ENCODE data around the gene SMLR1. TPM values are rescaled to one million over a fixed set of nuclear protein-coding genes. Genes with fewer than 3 reads are reported as not detected.

SMLR1 gene
- total RNA-seq, 4 donors from 2014 or later, result not detected

DNA sequence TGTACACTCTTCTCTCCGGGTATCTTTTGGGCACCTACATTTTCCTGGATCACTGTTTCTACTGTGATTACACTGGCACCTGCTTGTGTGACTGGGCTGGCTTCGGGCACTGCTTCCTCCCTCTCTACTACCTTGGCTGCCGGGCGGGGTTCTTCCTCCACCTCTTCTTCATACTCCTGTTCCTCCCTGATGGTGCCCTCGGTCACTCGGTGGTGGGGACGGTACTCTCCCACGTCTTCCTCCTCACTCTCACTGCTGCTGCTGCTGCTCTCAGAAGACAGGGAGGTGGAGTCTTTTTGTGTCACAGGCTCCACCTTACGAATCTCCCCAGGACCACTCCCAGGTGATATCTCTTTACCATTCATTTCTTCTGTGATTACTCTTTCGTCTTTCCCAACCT lies 42.5 kb downstream of the SMLR1 start:
- H3K9me3 ChIP-seq, result no peaks in the 10 kb centered on the region
- intact Hi-C loops (cut with DNase I; ENCODE audit: low total_unique reads), result no loop called here
- no peaks in the 10 kb centered on the region for H3K27me3 ChIP-seq
- H3K4me3 ChIP-seq, result no peak overlapping the region
- H3K36me3 ChIP-seq, result no peaks in the 10 kb centered on the region
- no peak for DNase-seq
- H3K27ac ChIP-seq, result no peak overlapping the region
- no peak for TF ChIP-seq POLR2A (IDR thresholded peaks at IDR 0.05)
- TF ChIP-seq, protein P1, sequence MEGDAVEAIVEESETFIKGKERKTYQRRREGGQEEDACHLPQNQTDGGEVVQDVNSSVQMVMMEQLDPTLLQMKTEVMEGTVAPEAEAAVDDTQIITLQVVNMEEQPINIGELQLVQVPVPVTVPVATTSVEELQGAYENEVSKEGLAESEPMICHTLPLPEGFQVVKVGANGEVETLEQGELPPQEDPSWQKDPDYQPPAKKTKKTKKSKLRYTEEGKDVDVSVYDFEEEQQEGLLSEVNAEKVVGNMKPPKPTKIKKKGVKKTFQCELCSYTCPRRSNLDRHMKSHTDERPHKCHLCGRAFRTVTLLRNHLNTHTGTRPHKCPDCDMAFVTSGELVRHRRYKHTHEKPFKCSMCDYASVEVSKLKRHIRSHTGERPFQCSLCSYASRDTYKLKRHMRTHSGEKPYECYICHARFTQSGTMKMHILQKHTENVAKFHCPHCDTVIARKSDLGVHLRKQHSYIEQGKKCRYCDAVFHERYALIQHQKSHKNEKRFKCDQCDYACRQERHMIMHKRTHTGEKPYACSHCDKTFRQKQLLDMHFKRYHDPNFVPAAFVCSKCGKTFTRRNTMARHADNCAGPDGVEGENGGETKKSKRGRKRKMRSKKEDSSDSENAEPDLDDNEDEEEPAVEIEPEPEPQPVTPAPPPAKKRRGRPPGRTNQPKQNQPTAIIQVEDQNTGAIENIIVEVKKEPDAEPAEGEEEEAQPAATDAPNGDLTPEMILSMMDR (IDR thresholded peaks at IDR 0.05), result no peak
- H3K4me1 ChIP-seq, result no peaks in the 10 kb centered on the region

DNA sequence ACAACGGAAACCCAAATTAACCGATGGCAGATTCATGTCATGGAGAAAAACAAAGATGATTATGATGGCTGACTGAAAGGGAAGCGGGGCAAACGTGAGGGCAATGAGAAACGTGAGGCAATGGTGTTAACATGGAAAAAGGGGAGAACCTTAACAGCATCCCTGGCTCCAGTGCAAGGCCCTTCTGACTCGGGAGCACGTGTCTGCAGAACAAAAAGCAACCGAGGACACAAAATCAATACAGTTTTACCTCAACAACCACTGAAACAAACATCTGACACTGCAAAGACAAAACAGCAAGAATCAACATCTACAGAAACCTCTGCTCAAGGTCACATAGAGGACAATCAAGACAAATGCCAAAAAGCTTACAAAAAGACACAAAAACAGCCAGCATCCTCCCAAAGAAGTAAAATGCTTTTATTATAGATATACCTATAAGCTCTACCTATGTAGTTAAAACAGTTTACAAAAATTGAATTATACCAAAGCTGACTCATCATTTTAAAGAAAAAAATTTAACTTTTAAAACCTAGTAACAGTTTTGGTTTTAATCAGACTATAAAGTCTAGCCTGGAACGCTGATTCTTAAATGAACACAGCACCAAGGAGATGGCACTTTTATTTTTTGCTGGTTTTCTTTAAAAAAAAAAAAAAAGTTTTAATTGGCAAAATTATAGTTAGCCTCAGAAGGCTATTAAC lies 43.1 kb downstream of the SMLR1 start:
- no peaks in the 10 kb centered on the region for H3K4me1 ChIP-seq
- DNase-seq, result no peak
- intact Hi-C loops (cut with DNase I; ENCODE audit: low total_unique reads), result no loop called here

DNA sequence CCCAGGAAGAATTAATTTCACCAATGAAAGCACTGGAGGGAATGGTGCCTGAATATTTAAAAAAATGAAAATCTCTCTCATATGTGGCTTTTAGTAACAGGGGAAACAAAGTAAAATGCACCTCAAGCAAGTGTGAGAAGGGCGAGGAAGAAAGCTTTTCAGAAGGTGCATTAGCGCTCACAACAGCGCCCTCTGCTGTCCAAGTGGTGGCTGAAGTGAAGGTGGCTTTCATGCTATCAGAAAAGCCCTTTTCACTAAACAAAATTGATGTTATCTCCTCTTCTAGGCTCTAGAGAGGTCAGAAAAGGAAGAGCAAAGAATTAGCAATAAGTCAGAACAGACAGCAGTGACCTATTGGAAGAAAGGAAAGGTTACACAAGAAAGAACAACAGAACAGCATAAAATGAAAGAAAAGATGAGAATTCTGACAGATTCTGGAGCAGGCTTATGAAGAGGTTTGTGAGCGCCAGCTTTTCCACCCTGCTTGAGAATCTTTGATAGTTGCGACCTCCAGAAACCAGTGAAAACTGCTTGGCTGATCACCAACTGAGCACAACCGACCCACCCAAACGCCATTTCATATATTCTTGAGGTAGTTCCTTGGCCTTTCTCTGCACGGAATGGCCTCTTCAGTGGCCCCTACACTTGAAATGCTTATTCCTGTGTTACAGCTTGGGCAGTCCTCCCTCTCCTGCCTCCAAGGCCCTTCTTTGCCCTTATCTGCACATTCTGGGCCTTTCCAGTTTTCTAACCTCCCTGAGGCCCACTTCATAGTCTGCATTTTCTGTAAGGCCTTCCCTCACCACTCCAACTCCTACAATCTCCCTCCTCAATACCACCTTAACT lies 45.3 kb downstream of the SMLR1 start:
- H3K4me1 ChIP-seq, result no peaks in the 10 kb centered on the region
- no peaks in the 10 kb centered on the region for H3K9me3 ChIP-seq
- peak; percentile 67 to 73 for DNase-seq
- TF ChIP-seq POLR2A (IDR thresholded peaks at IDR 0.05), result no peak
- TF ChIP-seq, protein P1 (IDR thresholded peaks at IDR 0.05), result peak; percentile 68 to 86 (median 76)
- no peak overlapping the region for H3K27ac ChIP-seq
- no peaks in the 10 kb centered on the region for H3K36me3 ChIP-seq
- no peak overlapping the region for H3K4me3 ChIP-seq
- intact Hi-C loops (cut with DNase I; ENCODE audit: low total_unique reads), result no loop called here
- no peaks in the 10 kb centered on the region for H3K27me3 ChIP-seq

More for the DNA sequence above, 43.1 kb downstream of the SMLR1 start:
- Histone ChIP-seq H3K9me3 (no peaks in the 10 kb centered on the region), H3K36me3 (no peaks in the 10 kb centered on the region), H3K4me3 (no peak overlapping the region), H3K27ac (no peak overlapping the region), H3K27me3 (no peaks in the 10 kb centered on the region)
- no peak for TF ChIP-seq POLR2A (IDR thresholded peaks at IDR 0.05)
- TF ChIP-seq, protein P1 (IDR thresholded peaks at IDR 0.05), result no peak

DNA sequence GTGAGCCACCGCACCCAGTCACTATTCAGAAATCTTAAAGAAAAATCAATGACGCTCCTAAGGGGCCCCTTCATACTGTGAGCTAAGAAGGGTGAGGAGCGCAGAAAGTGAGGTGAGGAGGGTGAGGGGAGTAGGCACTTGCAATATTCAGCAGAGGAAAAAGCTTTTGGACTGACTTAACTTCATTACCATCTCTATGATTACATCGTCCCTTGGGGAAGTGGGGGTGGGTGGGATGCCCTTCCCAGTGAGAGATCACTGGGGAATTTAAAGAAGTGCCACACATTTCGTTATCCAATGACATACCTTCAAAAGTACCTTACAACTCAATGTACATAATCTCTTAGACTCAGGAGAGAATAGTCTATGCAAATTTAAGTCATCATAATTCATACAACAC lies 46.5 kb downstream of the SMLR1 start:
- no peak for TF ChIP-seq POLR2A (IDR thresholded peaks at IDR 0.05)
- TF ChIP-seq, protein P1 (IDR thresholded peaks at IDR 0.05), result no peak
- Histone ChIP-seq H3K36me3 (no peaks in the 10 kb centered on the region), H3K9me3 (no peaks in the 10 kb centered on the region), H3K27me3 (no peaks in the 10 kb centered on the region), H3K4me1 (no peaks in the 10 kb centered on the region), H3K27ac (no peak overlapping the region), H3K4me3 (no peak overlapping the region)
- no peak for DNase-seq
- intact Hi-C loops (cut with DNase I; ENCODE audit: low total_unique reads), result no loop called here

DNA sequence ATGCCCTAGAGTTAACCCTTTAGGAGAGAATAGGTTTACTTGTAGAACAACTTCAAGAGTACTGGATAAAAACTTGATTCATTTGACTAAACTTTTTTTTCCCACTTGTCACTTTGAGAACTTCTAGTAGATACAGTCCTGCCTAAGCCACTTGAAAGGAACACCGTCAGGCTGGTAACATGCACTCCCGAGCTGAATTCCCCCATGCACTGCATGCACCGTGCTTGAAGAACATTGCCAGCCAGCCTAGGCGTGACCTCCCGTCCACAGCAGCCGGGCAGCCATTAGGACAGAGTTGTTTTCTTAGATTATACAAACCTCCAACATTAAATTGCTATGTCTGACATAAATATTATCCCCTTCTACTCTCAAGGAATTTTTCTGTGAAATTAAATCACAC lies 52.6 kb downstream of the SMLR1 start:
- DNase-seq, result no peak
- H3K9me3 ChIP-seq, result no peaks in the 10 kb centered on the region
- H3K4me1 ChIP-seq, result no peaks in the 10 kb centered on the region
- TF ChIP-seq, protein P1 (IDR thresholded peaks at IDR 0.05), result no peak
- TF ChIP-seq POLR2A (IDR thresholded peaks at IDR 0.05), result no peak
- H3K27me3 ChIP-seq, result no peaks in the 10 kb centered on the region
- no peak overlapping the region for H3K4me3 ChIP-seq
- H3K36me3 ChIP-seq, result no peaks in the 10 kb centered on the region
- intact Hi-C loops (cut with DNase I; ENCODE audit: low total_unique reads), result no loop called here
- H3K27ac ChIP-seq, result no peak overlapping the region

Measured in uterus (tissue), 4 donors.